Measurements from ENCODE around the gene SETD7.

DNA sequence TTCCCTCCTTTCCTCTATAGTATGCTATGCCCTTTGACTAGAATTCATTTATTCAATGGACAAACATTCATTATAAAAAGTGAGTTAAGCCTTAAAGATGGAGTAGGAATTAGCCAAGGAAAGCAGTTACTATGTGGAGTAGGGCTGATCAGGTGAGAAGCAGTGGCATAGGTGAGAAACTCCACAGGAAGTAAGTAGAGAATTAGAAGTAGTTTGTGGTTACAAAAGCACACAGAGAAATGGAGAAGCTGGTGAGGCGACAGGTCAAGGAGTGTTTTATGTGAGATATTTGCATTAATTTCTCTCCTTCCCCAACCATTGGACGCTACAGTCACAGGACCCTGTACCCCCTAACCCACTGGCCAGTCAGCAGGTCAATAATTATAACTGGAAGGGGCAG lies 30.6 kb downstream of the SETD7 start:
- TF ChIP-seq CTCF (conservative IDR thresholded peaks at IDR 0.05; ENCODE audit: low read depth, low read length) (no peak), EZH2 (IDR thresholded peaks at IDR 0.05; ENCODE audit: borderline replicate concordance, low read depth, low read length, poor library complexity, severe bottlenecking) (no peak)

All from A673 (cell line).